HepG2 (cell line): ENCODE data around the gene STARD13. TPM values are rescaled to one million over a fixed set of nuclear protein-coding genes. Genes with fewer than 3 reads are reported as not detected.
A peak's percentile ranks its signal among the peaks of the same experiment; 100 is the strongest.

Source experiments
- ATAC-seq: fragments of 200-7000 bp; cut with Tn5 transposase; 3 replicates; pipeline ENCODE4 v1.9.1; 2020; ENCODE audit warnings: mild to moderate bottlenecking, moderate library complexity
- BruUV-seq: library from RNA; stranded (reverse); fragments of 400-500 nt; replicated peaks from 2 replicates; lab custom pipeline; 2021; lab: Mats Ljungman, UMichigan
- CTCF ChIA-PET: fragments of 300-600 bp; formaldehyde crosslinking; extraction: SDS; loops from one replicate; lab custom pipeline; 2021; ENCODE audit warnings: low total read pairs, inconsistent platforms, low intra/inter-chr PET ratio; lab: Yijun Ruan, JAX
- POLR2A ChIA-PET: fragments of 350-600 bp; sonication (Branson Sonifier 250); formaldehyde crosslinking; loops from one replicate; lab custom pipeline; 2020; ENCODE audit warnings: antibody characterized with exemption, inconsistent platforms; lab: Yijun Ruan, JAX
- DNase-seq: peaks from one replicate; pipeline ENCODE4 v3.0.0-alpha.2; 2015; ENCODE audit warnings: low spot score
- FAIRE-seq: peaks from 3 replicates; lab custom pipeline; 2011; peaks lifted over from hg19 to GRCh38; lab: Jason Lieb, UNC
- H2AFZ ChIP-seq: one replicate; pipeline ENCODE4 v1.6.1; 2011; ENCODE audit warnings: low read length, inconsistent platforms
- H3K27ac ChIP-seq: fragments of 300-600 bp; 3 replicates; pipeline ENCODE4 v1.8.0; 2011; ENCODE audit warnings: mixed run types, mild to moderate bottlenecking, mixed read lengths, low read length, inconsistent platforms; ENCODE audit not compliant: insufficient read depth; ENCODE audit errors: extremely low read length
- H3K27me3 ChIP-seq, 2 experiments: fragments of 200-600 bp in 1 of 2; 2 replicates in 1 of 2; 3 replicates in 1 of 2; pipeline versions ENCODE4 v1.6.0 to v1.8.0; 2011; ENCODE audit warnings: low read length in 2 of 2, mild to moderate bottlenecking in 2 of 2, moderate library complexity in 2 of 2, inconsistent platforms in 1 of 2; ENCODE audit not compliant: insufficient read depth in 2 of 2, control insufficient read depth in 1 of 2
- H3K36me3 ChIP-seq, 2 experiments: fragments of 200-600 bp in 1 of 2; replicated peaks in 1 of 2; 2 replicates in 1 of 2; 3 replicates in 1 of 2; pipeline versions ENCODE4 v1.5.1 to v1.8.0; 2011; ENCODE audit warnings: low read length in 2 of 2, inconsistent platforms in 1 of 2; ENCODE audit not compliant: insufficient read depth in 2 of 2, control insufficient read depth in 1 of 2
- H3K4me1 ChIP-seq: 2 replicates; pipeline ENCODE4 v1.5.1; 2012; ENCODE audit warnings: low read length, inconsistent platforms; ENCODE audit not compliant: insufficient read depth
- H3K4me2 ChIP-seq: 2 replicates; pipeline ENCODE4 v1.6.0; 2011; ENCODE audit warnings: low read depth, low read length, inconsistent platforms
- H3K4me3 ChIP-seq, 3 experiments: fragments of 200-600 bp in 1 of 3; sonication (generic), shearing (Covaris generic) in 1 of 3; replicated peaks in 1 of 3; 2 replicates each; pipeline ENCODE4 v1.5.1; 2011 to 2016; ENCODE audit warnings: low read length in 3 of 3, inconsistent platforms in 2 of 3, low read depth in 2 of 3, mild to moderate bottlenecking in 2 of 3, control low read depth in 1 of 3, mixed read lengths in 1 of 3; ENCODE audit not compliant: insufficient read depth in 1 of 3
- H3K79me2 ChIP-seq: one replicate; pipeline ENCODE4 v1.6.1; 2011; ENCODE audit warnings: low read length, inconsistent platforms; ENCODE audit not compliant: insufficient read depth
- H3K9ac ChIP-seq: 2 replicates; pipeline ENCODE4 v1.6.0; 2011; ENCODE audit warnings: mild to moderate bottlenecking, low read depth, low read length, inconsistent platforms; ENCODE audit not compliant: insufficient read depth
- H3K9me3 ChIP-seq: 2 replicates; pipeline ENCODE4 v1.5.1; 2012; ENCODE audit warnings: mild to moderate bottlenecking, low read length
- H4K20me1 ChIP-seq: 2 replicates; pipeline ENCODE4 v1.6.0; 2011; ENCODE audit warnings: inconsistent platforms, mild to moderate bottlenecking, low read length, moderate library complexity; ENCODE audit not compliant: insufficient read depth
- ATAD3A ChIP-seq: sonication (generic); formaldehyde crosslinking; IDR thresholded peaks from 2 replicates; pipeline ENCODE4 v1.4.0; 2020; ENCODE audit warnings: missing genetic modification reagents
- ATM ChIP-seq: fragments of 450-650 bp; IDR thresholded peaks from 2 replicates; pipeline ENCODE4 v1.7.1; 2017; ENCODE audit warnings: mild to moderate bottlenecking, borderline replicate concordance
- CEBPB ChIP-seq: IDR thresholded peaks from 2 replicates; pipeline ENCODE4 v1.6.1; 2011; ENCODE audit warnings: low read depth, low read length, improper control_type of control experiment, borderline replicate concordance
- CEBPG ChIP-seq: IDR thresholded peaks from 2 replicates; pipeline ENCODE4 v1.6.1; 2016
- FOSL2 ChIP-seq: sonication (generic); formaldehyde crosslinking; IDR thresholded peaks from 2 replicates; pipeline ENCODE4 v1.4.0; 2020; ENCODE audit warnings: missing genetic modification reagents
- GATAD2A ChIP-seq: IDR thresholded peaks from 2 replicates; pipeline ENCODE4 v1.6.1; 2016
- HNF4A ChIP-seq: sonication (generic); formaldehyde crosslinking; IDR thresholded peaks from 2 replicates; pipeline ENCODE4 v1.4.0; 2020; ENCODE audit warnings: missing genetic modification reagents
- ISX ChIP-seq: sonication (generic); formaldehyde crosslinking; conservative IDR thresholded peaks from 2 replicates; pipeline ENCODE4 v1.5.0; 2020; ENCODE audit warnings: missing genetic modification reagents
- MATR3 ChIP-seq: sonication (generic); formaldehyde crosslinking; IDR thresholded peaks from 2 replicates; pipeline ENCODE4 v1.4.0; 2020; ENCODE audit warnings: missing genetic modification reagents
- NONO ChIP-seq, 2 experiments: fragments of 450-650 bp in 1 of 2; sonication (generic) in 1 of 2; formaldehyde crosslinking in 1 of 2; IDR thresholded peaks in 1 of 2; conservative IDR thresholded peaks in 1 of 2; 2 replicates each; pipeline versions ENCODE4 v1.6.1 to v1.8.0; 2017 to 2022; ENCODE audit warnings: mild to moderate bottlenecking in 1 of 2, missing genetic modification reagents in 1 of 2, moderate library complexity in 1 of 2
- POLR2G ChIP-seq: fragments of 200-400 bp; formaldehyde crosslinking; IDR thresholded peaks from 2 replicates; pipeline ENCODE4 v1.6.1; 2018; ENCODE audit warnings: mild to moderate bottlenecking, low read depth, low read length, moderate library complexity
- SALL2 ChIP-seq: sonication (generic); formaldehyde crosslinking; IDR thresholded peaks from 2 replicates; pipeline ENCODE4 v1.8.1; 2023; ENCODE audit warnings: mild to moderate bottlenecking, missing genetic modification reagents, inconsistent platforms
- SMARCE1 ChIP-seq: fragments of 450-650 bp; IDR thresholded peaks from 2 replicates; pipeline ENCODE4 v1.6.1; 2017; ENCODE audit warnings: borderline replicate concordance
- SOX13 ChIP-seq, 3 experiments: fragments of 450-650 bp in 1 of 3; sonication (generic) in 1 of 3; formaldehyde crosslinking in 1 of 3; IDR thresholded peaks in 2 of 3; conservative IDR thresholded peaks in 1 of 3; 2 replicates each; pipeline versions ENCODE4 v1.5.0 to v1.6.1; 2016 to 2020; ENCODE audit warnings: antibody characterized with exemption in 1 of 3, mild to moderate bottlenecking in 1 of 3, missing compliant biosample characterization in 1 of 3, missing genetic modification reagents in 1 of 3, moderate library complexity in 1 of 3
- SP4 ChIP-seq: sonication (generic); formaldehyde crosslinking; IDR thresholded peaks from 2 replicates; pipeline ENCODE4 v1.8.1; 2023; ENCODE audit warnings: mild to moderate bottlenecking, missing genetic modification reagents
- ZC3H4 ChIP-seq: sonication (generic); formaldehyde crosslinking; IDR thresholded peaks from 2 replicates; pipeline ENCODE4 v1.4.0; 2020; ENCODE audit warnings: missing genetic modification reagents, borderline replicate concordance
- ZNF138 ChIP-seq: sonication (generic); formaldehyde crosslinking; IDR thresholded peaks from 2 replicates; pipeline ENCODE4 v1.5.0; 2020; ENCODE audit warnings: mild to moderate bottlenecking, low read depth, missing genetic modification reagents
- ZNF232 ChIP-seq: sonication (generic); formaldehyde crosslinking; IDR thresholded peaks from 2 replicates; pipeline ENCODE4 v1.4.0; 2020; ENCODE audit warnings: missing genetic modification reagents, borderline replicate concordance
- ZNF24 ChIP-seq: fragments of 450-650 bp; IDR thresholded peaks from 2 replicates; pipeline ENCODE4 v1.6.1; 2017; ENCODE audit warnings: antibody characterized with exemption, mild to moderate bottlenecking
- ZNF768 ChIP-seq: sonication (generic); formaldehyde crosslinking; IDR thresholded peaks from 2 replicates; pipeline ENCODE4 v1.4.0; 2020; ENCODE audit warnings: missing genetic modification reagents
- ZNF775 ChIP-seq: sonication (generic); formaldehyde crosslinking; IDR thresholded peaks from 2 replicates; pipeline ENCODE4 v1.4.0; 2020; ENCODE audit warnings: missing genetic modification reagents, mild to moderate bottlenecking, moderate library complexity, borderline replicate concordance
- WGBS: methylation state at CpG from one replicate; pipeline ENCODE4 v1.1.6; 2017; ENCODE audit warnings: low lambda C conversion rate; 5-methylcytosine and 5-hydroxymethylcytosine counted together
- in situ Hi-C: cut with HindIII; loops from 2 replicates; pipeline ENCODE4 v1.10.0; 2017; ENCODE audit warnings: low pct_unique_long_range_greater_than_20kb; ENCODE audit not compliant: extremely low pct_ligation_motif_present
- intact Hi-C: fragments of 100-400 bp; cut with micrococcal nuclease; formaldehyde crosslinking; loops from one replicate; pipeline ENCODE4 v1.10.0; 2022; ENCODE audit not compliant: unreplicated experiment
- polyA plus RNA-seq, 8 experiments: library from polyadenylated mRNA; depleted of rRNA in 3 of 8; stranded (reverse) in 7 of 8; unstranded in 1 of 8; fragments of >200 nt; fragmentation: Illumina TruSeq in 4 of 8; extraction: Trizol in 4 of 8; gene quantifications; 2 replicates each; pipeline versions ENCODE4 v1.2.1 to v1.2.3, GENCODE V29; 2011 to 2016; ENCODE audit warnings: low read depth in 4 of 8, missing spikeins in 1 of 8, mixed read lengths in 1 of 8; ENCODE audit not compliant: insufficient read depth in 1 of 8
- total RNA-seq, 5 experiments: library from RNA; depleted of rRNA; stranded (reverse); fragments of >200 nt; fragmentation: Illumina TruSeq; extraction: Trizol; gene quantifications; 2 replicates each; pipeline ENCODE4 v1.2.3, GENCODE V29; 2016; ENCODE audit warnings: low read depth in 1 of 5
- TF ChIP-seq, protein P1 (sequence below): sonication (generic); formaldehyde crosslinking; IDR thresholded peaks from 2 replicates; pipeline ENCODE4 v1.5.1; 2020; ENCODE audit warnings: missing genetic modification reagents, mild to moderate bottlenecking, borderline replicate concordance

Gene STARD13
- total and polyA plus RNA-seq, 2 of the 13 experiments (the other 11 are each of a cell fraction or from before 2014, with no cell fraction given) = 12.8 to 14.3 TPM

DNA sequence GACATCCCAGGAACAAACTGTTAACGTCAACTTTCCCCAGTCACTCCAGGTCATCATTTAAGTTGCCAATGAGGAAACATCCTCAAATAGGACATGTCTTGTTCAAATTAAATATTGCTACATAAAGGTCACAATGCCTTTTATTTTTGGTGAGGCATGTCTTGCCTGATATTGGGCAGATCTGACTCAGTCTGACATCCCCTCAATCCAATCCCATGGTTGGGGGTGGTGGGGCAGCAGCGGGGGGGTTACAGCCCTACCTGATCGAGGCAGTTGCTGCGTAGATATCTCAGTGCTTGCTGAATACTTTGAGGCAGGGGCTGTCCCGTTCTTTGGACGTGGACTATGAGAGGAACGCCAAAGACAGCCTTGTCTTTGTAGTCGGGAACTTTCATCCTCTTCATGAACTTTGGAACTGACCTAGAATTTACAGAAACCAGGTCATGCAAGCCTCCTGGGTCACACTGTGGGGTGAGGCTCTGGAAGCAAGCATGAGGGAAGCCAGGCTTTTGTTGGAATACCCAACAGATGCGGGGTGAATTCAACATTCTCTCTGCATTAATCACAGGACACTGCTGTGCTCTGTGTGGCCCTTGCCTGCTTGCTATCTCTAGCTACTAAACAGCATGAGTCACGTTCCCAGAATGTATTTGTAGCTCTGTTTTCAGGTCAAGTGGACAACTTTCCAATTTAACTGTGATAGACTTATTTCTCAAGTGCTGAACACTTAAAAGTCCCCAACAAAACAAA lies 159.6 kb downstream of the STARD13 start (continued):
- TF ChIP-seq ZNF768 (CRISPR knock-in tag) (no peak), ZNF138 (CRISPR knock-in tag) (no peak)

DNA sequence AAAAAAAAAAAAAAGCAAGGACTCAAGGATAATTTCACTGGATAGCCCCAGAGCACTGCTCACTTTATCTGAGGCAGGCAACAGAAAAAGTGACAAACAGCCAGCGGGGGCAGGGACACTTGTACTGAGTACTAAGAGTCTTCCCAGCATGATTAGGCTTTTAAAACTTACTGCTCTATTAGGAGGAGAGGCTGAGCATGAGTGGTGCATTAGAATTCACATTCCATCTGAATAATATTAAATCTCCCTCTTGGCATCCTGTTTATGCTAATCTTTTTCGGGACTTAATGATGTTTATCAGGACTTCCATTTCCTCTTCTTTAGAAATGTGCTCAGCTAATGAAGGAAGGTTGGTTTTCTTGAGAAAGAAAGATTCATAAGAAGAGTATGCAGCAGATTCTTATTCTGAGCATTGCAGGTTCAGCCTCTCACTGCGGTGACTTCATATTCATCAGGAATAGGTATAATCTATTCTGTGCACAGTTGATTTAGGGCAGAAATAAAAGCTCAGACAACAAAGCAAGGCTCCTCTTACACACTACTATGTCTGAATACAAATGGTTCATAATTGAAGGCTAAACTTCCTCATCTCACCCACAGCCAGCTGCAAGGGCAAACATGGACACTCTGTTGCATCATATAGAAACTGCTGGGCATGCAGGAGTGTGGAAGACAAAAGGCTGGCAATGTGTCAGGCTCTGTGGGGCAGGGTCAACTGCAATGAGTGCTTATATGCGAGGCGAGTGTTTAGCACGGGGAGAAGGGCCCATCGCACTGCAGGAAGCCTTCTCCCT lies 162.3 kb downstream of the STARD13 start:
- in situ Hi-C loops = no loop called here
- no peaks in the 10 kb centered on the region for H4K20me1 ChIP-seq
- no peaks in the 10 kb centered on the region for H3K9me3 ChIP-seq
- CTCF ChIA-PET = no interaction called here
- 97% methylated on average over 6 of the region's 7 CpGs for WGBS
- H3K9ac ChIP-seq = no peak overlapping the region
- DNase-seq (peak; percentile 32), ATAC-seq (no peak), FAIRE-seq (no peak)
- no peak overlapping the region for H3K4me3 ChIP-seq
- H3K4me2 ChIP-seq = no peak overlapping the region
- H3K4me1 ChIP-seq = peaks cover 57% of the 10 kb centered on the region
- intact Hi-C loops = no loop called here
- BruUV-seq = no TSS peak
- H3K27me3 ChIP-seq = no peaks in the 10 kb centered on the region
- POLR2A ChIA-PET = interaction anchor here (0.9 kb wide), 1 partner anchor 137 kb away, joined by 3 read pairs; no protein-coding TSS in a partner anchor
- no peak overlapping the region for H2AFZ ChIP-seq
- H3K27ac ChIP-seq = peak overlapping the region; percentile 94
- no peaks in the 10 kb centered on the region for H3K79me2 ChIP-seq
- H3K36me3 ChIP-seq = peaks cover 1 to 37% of the 10 kb centered on the region in 2 experiments; a peak in 4 of 5 replicates
- TF ChIP-seq ZNF232 (CRISPR knock-in tag) (no peak), CEBPG (CRISPR knock-in tag) (peak; percentile 57), POLR2G (no peak), SP4 (no peak), SMARCE1 (no peak), SOX13 (IDR thresholded peaks at IDR 0.05) (no peak), SOX13 (CRISPR knock-in tag; conservative IDR thresholded peaks at IDR 0.05 in 1 of 2, IDR thresholded peaks at IDR 0.05 in 1 of 2) (0 out of 4 replicates have a peak, but pooled peaks of 1 of the 2 experiments have one; percentile 8), ZNF775 (no peak), FOSL2 (CRISPR knock-in tag) (peak; percentile 21; the same call in 1 of the 2 replicates), ZNF24 (no peak), NONO (IDR thresholded peaks at IDR 0.05) (no peak), NONO (CRISPR knock-in tag; conservative IDR thresholded peaks at IDR 0.05) (no peak), CEBPB (peak; percentile 60), MATR3 (CRISPR knock-in tag) (no peak), ATAD3A (CRISPR knock-in tag) (no peak), HNF4A (no peak), GATAD2A (CRISPR knock-in tag) (no peak), ATM (no peak), ISX (CRISPR knock-in tag) (no peak), SALL2 (CRISPR knock-in tag) (no peak), ZC3H4 (CRISPR knock-in tag) (no peak)
- TF ChIP-seq, protein P1, sequence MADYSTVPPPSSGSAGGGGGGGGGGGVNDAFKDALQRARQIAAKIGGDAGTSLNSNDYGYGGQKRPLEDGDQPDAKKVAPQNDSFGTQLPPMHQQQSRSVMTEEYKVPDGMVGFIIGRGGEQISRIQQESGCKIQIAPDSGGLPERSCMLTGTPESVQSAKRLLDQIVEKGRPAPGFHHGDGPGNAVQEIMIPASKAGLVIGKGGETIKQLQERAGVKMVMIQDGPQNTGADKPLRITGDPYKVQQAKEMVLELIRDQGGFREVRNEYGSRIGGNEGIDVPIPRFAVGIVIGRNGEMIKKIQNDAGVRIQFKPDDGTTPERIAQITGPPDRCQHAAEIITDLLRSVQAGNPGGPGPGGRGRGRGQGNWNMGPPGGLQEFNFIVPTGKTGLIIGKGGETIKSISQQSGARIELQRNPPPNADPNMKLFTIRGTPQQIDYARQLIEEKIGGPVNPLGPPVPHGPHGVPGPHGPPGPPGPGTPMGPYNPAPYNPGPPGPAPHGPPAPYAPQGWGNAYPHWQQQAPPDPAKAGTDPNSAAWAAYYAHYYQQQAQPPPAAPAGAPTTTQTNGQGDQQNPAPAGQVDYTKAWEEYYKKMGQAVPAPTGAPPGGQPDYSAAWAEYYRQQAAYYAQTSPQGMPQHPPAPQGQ (CRISPR knock-in tag) = no peak
